DOHH2 (cell line): ENCODE measurements around the gene TAPT1.

Experiments
- H3F3A ChIP-seq: fragments of 200-600 bp; sonication (generic), shearing (Covaris generic); 2 replicates; pipeline ENCODE4 v1.6.0; 2016; ENCODE audit warnings: antibody characterized with exemption, mild to moderate bottlenecking; ENCODE audit not compliant: control insufficient read depth, insufficient read depth
- H3K27ac ChIP-seq: fragments of 200-600 bp; sonication (generic); 2 replicates; pipeline ENCODE4 v1.5.1; 2014; ENCODE audit warnings: low read depth, mild to moderate bottlenecking, low read length, moderate library complexity
- H3K27me3 ChIP-seq: fragments of 200-600 bp; sonication (generic); 2 replicates; pipeline ENCODE4 v1.6.1; 2014; ENCODE audit warnings: mild to moderate bottlenecking, low read length, mixed read lengths; ENCODE audit not compliant: control insufficient read depth
- H3K36me3 ChIP-seq: fragments of 200-600 bp; sonication (generic); 2 replicates; pipeline ENCODE4 v1.6.1; 2014; ENCODE audit warnings: mild to moderate bottlenecking, low read length, moderate library complexity, mixed read lengths; ENCODE audit not compliant: control insufficient read depth
- H3K4me1 ChIP-seq: fragments of 200-600 bp; sonication (generic); 2 replicates; pipeline ENCODE4 v1.6.1; 2014; ENCODE audit warnings: mild to moderate bottlenecking, low read length, mixed read lengths; ENCODE audit not compliant: control insufficient read depth
- H3K4me2 ChIP-seq: fragments of 200-600 bp; sonication (generic); 2 replicates; pipeline ENCODE4 v1.6.0; 2014; ENCODE audit warnings: mild to moderate bottlenecking, low read length, moderate library complexity
- H3K4me3 ChIP-seq: fragments of 200-600 bp; sonication (generic); 2 replicates; pipeline ENCODE4 v1.5.1; 2014; ENCODE audit warnings: mild to moderate bottlenecking, low read length, mixed read lengths
- H3K79me2 ChIP-seq: fragments of 200-600 bp; sonication (generic); 2 replicates; pipeline ENCODE4 v1.6.1; 2014; ENCODE audit warnings: mild to moderate bottlenecking, low read length, mixed read lengths; ENCODE audit not compliant: control insufficient read depth
- H3K9me2 ChIP-seq: fragments of 200-600 bp; sonication (generic); replicated peaks from 2 replicates; pipeline ENCODE4 v1.6.1; 2014; ENCODE audit warnings: mild to moderate bottlenecking, low read length, mixed read lengths; ENCODE audit not compliant: control insufficient read depth
- H3K9me3 ChIP-seq: fragments of 200-600 bp; sonication (generic); 2 replicates; pipeline ENCODE4 v1.6.1; 2014; ENCODE audit warnings: antibody characterized with exemption, low read length, mixed read lengths; ENCODE audit not compliant: control insufficient read depth, insufficient read depth
- H4K20me1 ChIP-seq: fragments of 200-600 bp; sonication (generic); 2 replicates; pipeline ENCODE4 v1.6.0; 2014; ENCODE audit warnings: low read depth, mild to moderate bottlenecking, antibody characterized with exemption, low read length, moderate library complexity; ENCODE audit not compliant: control insufficient read depth, insufficient read depth
- EZH2phosphoT487 ChIP-seq: fragments of 200-600 bp; sonication (generic); IDR thresholded peaks from 2 replicates; pipeline ENCODE4 v1.6.1; 2017; ENCODE audit warnings: borderline replicate concordance, mild to moderate bottlenecking, antibody characterized with exemption, low read length, moderate library complexity, mixed read lengths
- TF ChIP-seq, protein P1 (sequence below): fragments of 200-600 bp; sonication (generic); IDR thresholded peaks from one replicate; pipeline ENCODE4 v1.5.1; 2014; ENCODE audit warnings: antibody characterized with exemption, mild to moderate bottlenecking, low read depth, low read length; ENCODE audit not compliant: poor library complexity, severe bottlenecking

Gene TAPT1

GRCh38 chr4:16259241-16259888 is 33.1 kb upstream of the TAPT1 start:
- H3K9me2 ChIP-seq: no peaks in the 10 kb centered on the region
- H3K79me2 ChIP-seq: no peaks in the 10 kb centered on the region
- no peak overlapping the region for H3K4me2 ChIP-seq
- H4K20me1 ChIP-seq: no peaks in the 10 kb centered on the region
- H3K4me1 ChIP-seq: peaks cover 46% of the 10 kb centered on the region
- no peaks in the 10 kb centered on the region for H3K9me3 ChIP-seq
- no peak overlapping the region for H3K4me3 ChIP-seq
- no peak overlapping the region for H3K27ac ChIP-seq
- no peaks in the 10 kb centered on the region for H3K36me3 ChIP-seq
- H3F3A ChIP-seq: peaks cover 6% of the 10 kb centered on the region; the same call in 1 of the 2 replicates
- no peaks in the 10 kb centered on the region for H3K27me3 ChIP-seq
- TF ChIP-seq, protein P1, sequence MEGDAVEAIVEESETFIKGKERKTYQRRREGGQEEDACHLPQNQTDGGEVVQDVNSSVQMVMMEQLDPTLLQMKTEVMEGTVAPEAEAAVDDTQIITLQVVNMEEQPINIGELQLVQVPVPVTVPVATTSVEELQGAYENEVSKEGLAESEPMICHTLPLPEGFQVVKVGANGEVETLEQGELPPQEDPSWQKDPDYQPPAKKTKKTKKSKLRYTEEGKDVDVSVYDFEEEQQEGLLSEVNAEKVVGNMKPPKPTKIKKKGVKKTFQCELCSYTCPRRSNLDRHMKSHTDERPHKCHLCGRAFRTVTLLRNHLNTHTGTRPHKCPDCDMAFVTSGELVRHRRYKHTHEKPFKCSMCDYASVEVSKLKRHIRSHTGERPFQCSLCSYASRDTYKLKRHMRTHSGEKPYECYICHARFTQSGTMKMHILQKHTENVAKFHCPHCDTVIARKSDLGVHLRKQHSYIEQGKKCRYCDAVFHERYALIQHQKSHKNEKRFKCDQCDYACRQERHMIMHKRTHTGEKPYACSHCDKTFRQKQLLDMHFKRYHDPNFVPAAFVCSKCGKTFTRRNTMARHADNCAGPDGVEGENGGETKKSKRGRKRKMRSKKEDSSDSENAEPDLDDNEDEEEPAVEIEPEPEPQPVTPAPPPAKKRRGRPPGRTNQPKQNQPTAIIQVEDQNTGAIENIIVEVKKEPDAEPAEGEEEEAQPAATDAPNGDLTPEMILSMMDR: no peak
- TF ChIP-seq EZH2phosphoT487: no peak

DNA sequence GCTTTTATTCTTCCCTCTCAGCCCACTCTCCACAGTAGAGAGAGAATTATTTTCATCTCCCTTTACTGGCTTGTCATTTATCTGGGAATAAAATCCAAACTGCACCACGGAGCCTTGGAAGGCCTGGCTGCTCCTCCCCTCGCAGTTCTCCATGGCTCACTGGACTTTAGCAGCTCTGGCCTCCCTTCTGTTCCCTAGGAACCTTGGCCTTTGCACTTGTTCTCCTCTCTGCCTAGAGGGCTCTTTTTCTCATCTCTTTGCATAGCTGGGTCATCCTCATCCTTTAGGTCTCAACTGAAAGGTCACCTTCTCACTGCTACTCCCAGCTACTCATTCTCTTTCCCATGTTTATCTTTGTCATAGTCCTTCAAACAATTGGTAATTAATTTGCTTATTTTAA is 31.3 kb upstream of the TAPT1 start:
- H3K4me1 ChIP-seq: peaks cover 29% of the 10 kb centered on the region
- H3K27ac ChIP-seq: no peak overlapping the region
- H3K4me2 ChIP-seq: no peak overlapping the region
- no peaks in the 10 kb centered on the region for H3K9me2 ChIP-seq
- H3K36me3 ChIP-seq: no peaks in the 10 kb centered on the region
- H3K4me3 ChIP-seq: no peak overlapping the region
- peaks cover 5% of the 10 kb centered on the region; the same call in 1 of the 2 replicates for H3F3A ChIP-seq
- no peaks in the 10 kb centered on the region for H3K79me2 ChIP-seq
- no peaks in the 10 kb centered on the region for H4K20me1 ChIP-seq
- H3K9me3 ChIP-seq: no peaks in the 10 kb centered on the region
- no peak for TF ChIP-seq EZH2phosphoT487
- TF ChIP-seq, protein P1: no peak
- no peaks in the 10 kb centered on the region for H3K27me3 ChIP-seq

GRCh38 chr4:16256343-16256742 is 30.1 kb upstream of the TAPT1 start:
- H3K36me3 ChIP-seq: no peaks in the 10 kb centered on the region
- H3K4me1 ChIP-seq: peaks cover 17% of the 10 kb centered on the region
- no peaks in the 10 kb centered on the region for H3F3A ChIP-seq
- no peaks in the 10 kb centered on the region for H3K79me2 ChIP-seq
- no peaks in the 10 kb centered on the region for H3K9me2 ChIP-seq
- H4K20me1 ChIP-seq: no peaks in the 10 kb centered on the region
- H3K4me3 ChIP-seq: no peak overlapping the region
- no peak overlapping the region for H3K27ac ChIP-seq
- TF ChIP-seq, protein P1: no peak
- no peak for TF ChIP-seq EZH2phosphoT487
- no peaks in the 10 kb centered on the region for H3K27me3 ChIP-seq
- H3K4me2 ChIP-seq: no peak overlapping the region
- no peaks in the 10 kb centered on the region for H3K9me3 ChIP-seq
